SU-DHL-6 (cell line): ENCODE data around the gene LTA4H.

ENCODE experiments used
- CTCF ChIP-seq: fragments of 200-600 bp; sonication (generic); IDR thresholded peaks from one replicate; pipeline ENCODE4 v1.5.1; 2017; ENCODE audit warnings: antibody characterized with exemption, mild to moderate bottlenecking, low read length, moderate library complexity; ENCODE audit not compliant: insufficient read depth, poor library complexity, severe bottlenecking
- EZH2phosphoT487 ChIP-seq: fragments of 200-600 bp; sonication (generic), shearing (Covaris generic); conservative IDR thresholded peaks from 2 replicates; pipeline ENCODE4 v1.6.1; 2018; ENCODE audit warnings: mild to moderate bottlenecking, antibody characterized with exemption, low read length, moderate library complexity, mixed read lengths

GRCh38 chr12:96063046-96063445 is 27.7 kb upstream of the LTA4H start:
- TF ChIP-seq CTCF (no peak), EZH2phosphoT487 (no peak)
